Heart left ventricle (tissue), 16 donors: ENCODE data around the gene LAMB4. TPM values are rescaled to one million over a fixed set of nuclear protein-coding genes. Genes with fewer than 3 reads are reported as not detected.

Experiments used
- ATAC-seq, 4 donors: fragments of 200-7000 bp; cut with Tn5 transposase; one replicate each; pipeline ENCODE4 v1.9.1; 2020 to 2022; ENCODE audit warnings: moderate library complexity in 4 of 4, mild to moderate bottlenecking in 3 of 4, moderate number of reproducible peaks in 1 of 4
- DNase-seq, 5 donors: peaks; one replicate each; pipeline ENCODE4 v3.0.0-alpha.2; 2020
- H3K27ac ChIP-seq, 12 donors: fragments of 200-600 bp; sonication (generic) in 4 of 12; one replicate each; pipeline versions ENCODE4 v1.5.0 to v1.8.0; 2016 to 2022; ENCODE audit warnings: mild to moderate bottlenecking in 2 of 12
- H3K27me3 ChIP-seq, 9 donors: fragments of 200-600 bp; sonication (generic) in 2 of 9; one replicate each; pipeline versions ENCODE4 v1.5.1 to v1.8.0; 2016 to 2022; ENCODE audit warnings: mild to moderate bottlenecking in 3 of 9
- H3K36me3 ChIP-seq, 9 donors: fragments of 200-600 bp; sonication (generic) in 2 of 9; one replicate each; pipeline versions ENCODE4 v1.5.0 to v1.8.0; 2018 to 2022; ENCODE audit warnings: mild to moderate bottlenecking in 2 of 9
- H3K4me1 ChIP-seq, 12 donors: fragments of 200-600 bp; sonication (generic) in 4 of 12; one replicate each; pipeline versions ENCODE4 v1.5.0 to v1.8.0; 2016 to 2022; ENCODE audit warnings: mild to moderate bottlenecking in 3 of 12
- H3K4me3 ChIP-seq, 12 donors: fragments of 200-600 bp; sonication (generic) in 4 of 12; one replicate each; pipeline versions ENCODE4 v1.5.0 to v1.8.0; 2017 to 2022; ENCODE audit warnings: mild to moderate bottlenecking in 9 of 12, moderate library complexity in 4 of 12
- H3K9me3 ChIP-seq, 12 donors: fragments of 200-600 bp; sonication (generic) in 4 of 12; one replicate each; pipeline versions ENCODE4 v1.5.0 to v1.8.0; 2016 to 2022; ENCODE audit warnings: mild to moderate bottlenecking in 1 of 12
- POLR2A ChIP-seq, 2 donors: fragments of 450-650 bp; IDR thresholded peaks; one replicate each; pipeline ENCODE4 v1.6.1; 2017; ENCODE audit warnings: antibody characterized with exemption in 2 of 2, mild to moderate bottlenecking in 2 of 2, moderate library complexity in 2 of 2
- WGBS, 4 donors: extraction: QIAGEN DNeasy Blood & Tissue Kit in 2 of 4; methylation state at CpG; one replicate each; pipeline versions ENCODE4 v1.1.5 to v1.1.7; 2013 to 2018; 5-methylcytosine and 5-hydroxymethylcytosine counted together
- intact Hi-C, 10 donors: fragments of 100-400 bp; cut with DNase I; formaldehyde crosslinking; loops; one replicate each; pipeline versions ENCODE4 v1.11.1 to v1.14.2; 2022
- polyA plus RNA-seq, 2 donors: library from polyadenylated mRNA; stranded (reverse); fragments of 200-250 nt; gene quantifications; one replicate each; pipeline ENCODE4 v1.2.3, GENCODE V29; 2013
- total RNA-seq, 9 donors: library from RNA; depleted of rRNA in 2 of 9; stranded (reverse); fragments of >200 nt in 2 of 9; fragmentation: NEBNext Ultra II Directional in 3 of 9; extraction: Animal tissue kit (Norgen Biotek cat#: 25700) in 3 of 9; gene quantifications; one replicate each; pipeline versions ENCODE4 v1.1.0 to v1.2.4, GENCODE V29; 2016 to 2023
- TF ChIP-seq, protein P1 (sequence below), 12 donors: fragments of 200-600 bp; sonication (generic) in 4 of 12; IDR thresholded peaks; one replicate each; pipeline versions ENCODE4 v1.5.0 to v1.8.0; 2018 to 2022; ENCODE audit warnings: antibody characterized with exemption in 12 of 12, mild to moderate bottlenecking in 5 of 12
- donor health status: ischemic (EF 13 %, LVEDD 7.1; RV severe dilation, severe dysfunction).
- donor health status: healthy with polysubstance abuse.
- donor health status: DM: no; HTN: yes; CAD: no.
- donor health status: DM: no; HTN: no; CAD: no.
- donor health status: ischemic (EF 25% LVEDD 6.9; RV normal size, moderate dysfunction).
- donor health status: ischemic (EF 25% LVEDD 5.7; RV mildly dilated, moderate dysfunction).
- donor health status: healthy.
- donor health status: DM: yes; HTN: yes; CAD: no.
- donor health status: ischemic (EF 35%, LVEDD 5.7; RV mildly dilated, moderate dysfunction).
- donor health status: nonischemic (EF 11% LVEDD 7.7; RV severe dilation, severe dysfunction).
- donor health status: DM: yes; HTN: yes; CAD: no.
- donor health status: PGD.
- donor health status: ischemic (EF 29% LVEDD 5.4; RV normal size, mild dysfunction).
- donor health status: nonischemic (EF 23%, LVEDD 6.1; RV moderate dilation, normal function).

LAMB4 gene
- total and polyA plus RNA-seq, 11 donors = 0.19 to 0.31 (median 0.26) TPM; not detected in 4

DNA sequence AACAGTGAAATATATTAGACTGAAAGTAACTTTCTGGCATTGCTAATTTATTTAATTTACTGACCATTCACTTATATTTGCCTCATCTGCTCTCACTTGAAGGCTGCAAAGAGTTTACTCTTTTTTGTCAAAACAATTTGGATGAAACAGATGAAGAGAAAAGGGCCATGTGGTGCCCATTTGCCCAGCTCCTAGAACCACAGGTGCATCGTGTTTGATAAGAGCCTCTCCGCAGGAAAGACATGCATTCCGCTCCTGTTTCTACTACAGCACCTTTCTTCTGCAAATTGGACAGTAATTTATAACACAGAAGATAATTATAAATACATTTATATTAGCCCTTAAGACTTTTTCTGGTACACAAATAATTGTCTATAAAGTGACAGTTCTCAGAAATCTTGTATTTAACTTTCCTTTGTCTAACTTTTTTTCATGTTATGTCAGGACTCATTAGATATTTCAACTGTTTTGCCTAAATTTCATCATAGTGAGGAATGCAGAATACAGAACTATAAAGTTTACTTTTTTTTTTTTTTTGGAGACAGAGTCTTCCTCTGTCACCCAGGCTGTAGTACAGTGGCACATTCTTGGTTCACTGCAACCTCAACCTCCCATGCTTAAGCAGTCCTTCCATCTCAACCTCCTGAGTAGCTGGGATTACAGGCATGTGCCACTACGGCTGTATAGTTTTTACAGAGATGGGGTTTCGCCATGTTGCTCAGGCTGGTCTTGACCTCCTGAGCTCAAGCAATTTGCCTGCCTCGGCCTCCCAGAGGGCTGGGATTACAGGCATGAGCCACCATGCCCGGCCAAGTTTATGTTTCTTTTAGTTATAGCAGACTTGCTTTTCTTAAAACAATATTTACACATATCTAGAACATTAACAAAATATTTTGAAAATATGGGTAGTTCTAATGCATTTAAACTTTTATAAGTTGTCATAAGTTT is 869 bp downstream of the LAMB4 start:
- TF ChIP-seq, protein P1, sequence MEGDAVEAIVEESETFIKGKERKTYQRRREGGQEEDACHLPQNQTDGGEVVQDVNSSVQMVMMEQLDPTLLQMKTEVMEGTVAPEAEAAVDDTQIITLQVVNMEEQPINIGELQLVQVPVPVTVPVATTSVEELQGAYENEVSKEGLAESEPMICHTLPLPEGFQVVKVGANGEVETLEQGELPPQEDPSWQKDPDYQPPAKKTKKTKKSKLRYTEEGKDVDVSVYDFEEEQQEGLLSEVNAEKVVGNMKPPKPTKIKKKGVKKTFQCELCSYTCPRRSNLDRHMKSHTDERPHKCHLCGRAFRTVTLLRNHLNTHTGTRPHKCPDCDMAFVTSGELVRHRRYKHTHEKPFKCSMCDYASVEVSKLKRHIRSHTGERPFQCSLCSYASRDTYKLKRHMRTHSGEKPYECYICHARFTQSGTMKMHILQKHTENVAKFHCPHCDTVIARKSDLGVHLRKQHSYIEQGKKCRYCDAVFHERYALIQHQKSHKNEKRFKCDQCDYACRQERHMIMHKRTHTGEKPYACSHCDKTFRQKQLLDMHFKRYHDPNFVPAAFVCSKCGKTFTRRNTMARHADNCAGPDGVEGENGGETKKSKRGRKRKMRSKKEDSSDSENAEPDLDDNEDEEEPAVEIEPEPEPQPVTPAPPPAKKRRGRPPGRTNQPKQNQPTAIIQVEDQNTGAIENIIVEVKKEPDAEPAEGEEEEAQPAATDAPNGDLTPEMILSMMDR (IDR thresholded peaks at IDR 0.05) = no peak
- no peak for TF ChIP-seq POLR2A (IDR thresholded peaks at IDR 0.05)
- WGBS, 4 donors = 93 to 95% (median 93%) methylated on average over 7 of the region's 7 CpGs

DNA sequence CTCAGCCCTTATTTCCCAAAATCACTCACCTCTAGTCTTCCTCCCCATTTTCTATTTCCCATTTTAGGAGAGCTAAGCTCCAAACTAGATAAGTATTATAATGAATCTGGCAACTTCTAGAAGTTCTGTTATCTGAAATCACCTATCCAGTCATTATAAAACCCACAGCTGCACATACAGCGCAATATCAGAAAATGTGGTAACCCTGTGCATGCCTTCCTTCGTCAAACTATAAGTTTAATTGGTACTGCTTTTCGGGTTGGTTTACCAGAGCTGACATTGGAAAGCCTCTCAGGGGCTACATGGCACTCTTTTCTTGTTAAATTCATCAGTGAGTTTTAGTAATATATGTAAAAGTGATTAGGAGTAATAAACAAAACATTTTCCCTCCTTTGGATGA is 1.6 kb downstream of the LAMB4 start:
- WGBS, 4 donors = 95 to 97% (median 96%) methylated on average over 3 of the region's 3 CpGs
- H3K27ac ChIP-seq = no peak overlapping the region

More for the DNA sequence above, 869 bp downstream of the LAMB4 start:
- H3K9me3 ChIP-seq = no peaks in the 10 kb centered on the region
- DNase-seq = no peak
- H3K4me1 ChIP-seq = no peaks in the 10 kb centered on the region
- no peak overlapping the region for H3K27ac ChIP-seq
- intact Hi-C loops = no loop called here
- no peaks in the 10 kb centered on the region for H3K36me3 ChIP-seq
- H3K4me3 ChIP-seq = no peak overlapping the region
- H3K27me3 ChIP-seq = no peaks in the 10 kb centered on the region
- no peak for ATAC-seq

DNA sequence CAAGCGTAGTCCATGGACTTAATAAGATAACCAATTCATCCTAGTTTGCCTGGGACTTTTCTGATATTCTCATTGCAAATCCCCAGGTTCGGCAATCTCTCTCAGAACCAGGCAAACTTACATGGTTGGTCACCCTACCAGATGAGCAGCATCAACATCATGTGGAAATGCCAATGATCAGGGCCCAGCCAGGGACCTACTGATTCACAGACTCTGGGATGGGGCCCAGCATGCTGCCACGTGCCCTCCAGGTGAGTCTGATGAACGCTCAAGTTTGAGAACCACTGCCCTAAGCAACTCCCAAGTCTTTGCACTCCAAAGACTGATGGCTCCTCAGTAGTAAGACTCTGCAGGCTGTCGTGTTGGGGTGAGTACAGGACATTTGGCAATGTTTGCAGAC is 2.7 kb downstream of the LAMB4 start:
- H3K27me3 ChIP-seq = no peaks in the 10 kb centered on the region

More for the DNA sequence above, 1.6 kb downstream of the LAMB4 start:
- Histone ChIP-seq H3K9me3 (no peaks in the 10 kb centered on the region), H3K36me3 (no peaks in the 10 kb centered on the region), H3K4me3 (no peak overlapping the region), H3K27me3 (no peaks in the 10 kb centered on the region), H3K4me1 (no peaks in the 10 kb centered on the region)
- TF ChIP-seq POLR2A (IDR thresholded peaks at IDR 0.05) = no peak
- TF ChIP-seq, protein P1 (IDR thresholded peaks at IDR 0.05) = no peak
- DNase-seq (no peak), ATAC-seq (no peak)
- intact Hi-C loops = no loop called here

DNA sequence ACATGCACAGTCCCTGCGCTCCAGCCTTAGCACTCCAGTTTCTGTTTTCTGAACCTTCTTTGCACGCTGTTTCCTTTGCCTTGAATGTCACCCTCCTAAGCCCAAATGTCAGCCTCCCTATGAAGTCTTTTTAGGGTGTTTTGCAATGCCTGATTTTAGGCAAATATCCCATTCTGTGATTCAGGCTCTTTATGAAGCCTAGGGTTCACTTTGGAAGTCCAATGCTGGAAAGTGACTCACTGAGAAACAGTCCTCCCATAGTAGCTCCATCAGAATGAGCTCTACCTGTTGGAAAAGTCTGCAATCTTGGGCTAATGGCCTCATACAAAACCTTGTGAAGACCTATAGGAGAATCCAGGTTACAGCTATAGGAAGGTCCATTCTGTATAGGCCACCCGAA is 5.3 kb downstream of the LAMB4 start:
- no peaks in the 10 kb centered on the region for H3K9me3 ChIP-seq
- H3K4me1 ChIP-seq = peaks cover 0 to 3% (median 0%) of the 10 kb centered on the region in 12 donors
- no peak for TF ChIP-seq POLR2A (IDR thresholded peaks at IDR 0.05)
- TF ChIP-seq, protein P1 (IDR thresholded peaks at IDR 0.05) = no peak
- ATAC-seq (no peak), DNase-seq (no peak)
- no peaks in the 10 kb centered on the region for H3K27me3 ChIP-seq
- 95 to 98% (median 95%) methylated on average over 3 of the region's 3 CpGs for WGBS, 4 donors
- H3K36me3 ChIP-seq = no peaks in the 10 kb centered on the region
- H3K4me3 ChIP-seq = no peak overlapping the region
- intact Hi-C loops = no loop called here
- H3K27ac ChIP-seq = no peak overlapping the region

More for the DNA sequence above, 2.7 kb downstream of the LAMB4 start:
- TF ChIP-seq, protein P1 (IDR thresholded peaks at IDR 0.05) = no peak
- no peak for TF ChIP-seq POLR2A (IDR thresholded peaks at IDR 0.05)
- 85 to 93% (median 91%) methylated on average over 5 of the region's 5 CpGs for WGBS, 4 donors
- no peak overlapping the region for H3K4me3 ChIP-seq
- no peak for ATAC-seq
- intact Hi-C loops = no loop called here
- no peaks in the 10 kb centered on the region for H3K4me1 ChIP-seq
- no peak overlapping the region for H3K27ac ChIP-seq
- no peak for DNase-seq
- H3K9me3 ChIP-seq = no peaks in the 10 kb centered on the region
- no peaks in the 10 kb centered on the region for H3K36me3 ChIP-seq
